ENCODE measurements around the gene MTFP1.
"Not testable (repeated sequence)": the region's sequence is repeated elsewhere in the genome, so short reads cannot be mapped to it uniquely, and the experiment has no call there.

MTFP1 gene

GRCh38 chr22:30445438-30446145, 20.0 kb downstream of the MTFP1 start:
- H3K27ac ChIP-seq, result no peak overlapping the region
- no peak for TF ChIP-seq ZFX (IDR thresholded peaks at IDR 0.05; ENCODE audit: borderline replicate concordance)
- TF ChIP-seq, protein P1, sequence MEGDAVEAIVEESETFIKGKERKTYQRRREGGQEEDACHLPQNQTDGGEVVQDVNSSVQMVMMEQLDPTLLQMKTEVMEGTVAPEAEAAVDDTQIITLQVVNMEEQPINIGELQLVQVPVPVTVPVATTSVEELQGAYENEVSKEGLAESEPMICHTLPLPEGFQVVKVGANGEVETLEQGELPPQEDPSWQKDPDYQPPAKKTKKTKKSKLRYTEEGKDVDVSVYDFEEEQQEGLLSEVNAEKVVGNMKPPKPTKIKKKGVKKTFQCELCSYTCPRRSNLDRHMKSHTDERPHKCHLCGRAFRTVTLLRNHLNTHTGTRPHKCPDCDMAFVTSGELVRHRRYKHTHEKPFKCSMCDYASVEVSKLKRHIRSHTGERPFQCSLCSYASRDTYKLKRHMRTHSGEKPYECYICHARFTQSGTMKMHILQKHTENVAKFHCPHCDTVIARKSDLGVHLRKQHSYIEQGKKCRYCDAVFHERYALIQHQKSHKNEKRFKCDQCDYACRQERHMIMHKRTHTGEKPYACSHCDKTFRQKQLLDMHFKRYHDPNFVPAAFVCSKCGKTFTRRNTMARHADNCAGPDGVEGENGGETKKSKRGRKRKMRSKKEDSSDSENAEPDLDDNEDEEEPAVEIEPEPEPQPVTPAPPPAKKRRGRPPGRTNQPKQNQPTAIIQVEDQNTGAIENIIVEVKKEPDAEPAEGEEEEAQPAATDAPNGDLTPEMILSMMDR (IDR thresholded peaks at IDR 0.05), result peak; percentile 59

DNA sequence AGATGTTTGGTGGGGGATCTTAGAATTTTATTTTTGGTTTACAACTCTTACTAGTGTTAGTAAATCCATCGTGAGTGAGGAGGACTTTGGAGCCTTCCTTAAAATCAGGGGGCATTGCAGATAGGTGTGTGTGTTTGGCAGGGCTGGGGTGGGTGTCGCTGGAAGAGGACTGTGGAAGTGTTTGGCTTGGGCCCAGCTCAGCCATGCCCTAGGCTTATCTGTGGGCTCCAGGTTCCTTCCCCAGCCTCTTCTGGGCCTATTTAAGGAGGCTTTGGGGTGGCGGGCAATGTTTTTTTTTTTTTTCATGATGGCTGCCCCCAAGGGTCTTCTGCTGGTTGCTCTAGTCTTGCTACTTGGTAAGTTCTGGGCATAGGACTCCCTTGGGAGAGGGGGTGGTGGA, 22.1 kb downstream of the MTFP1 start:
- TF ChIP-seq ZFX (IDR thresholded peaks at IDR 0.05; ENCODE audit: borderline replicate concordance), result no peak
- TF ChIP-seq, protein P1 (IDR thresholded peaks at IDR 0.05), result no peak
- H3K27ac ChIP-seq, result no peak overlapping the region

DNA sequence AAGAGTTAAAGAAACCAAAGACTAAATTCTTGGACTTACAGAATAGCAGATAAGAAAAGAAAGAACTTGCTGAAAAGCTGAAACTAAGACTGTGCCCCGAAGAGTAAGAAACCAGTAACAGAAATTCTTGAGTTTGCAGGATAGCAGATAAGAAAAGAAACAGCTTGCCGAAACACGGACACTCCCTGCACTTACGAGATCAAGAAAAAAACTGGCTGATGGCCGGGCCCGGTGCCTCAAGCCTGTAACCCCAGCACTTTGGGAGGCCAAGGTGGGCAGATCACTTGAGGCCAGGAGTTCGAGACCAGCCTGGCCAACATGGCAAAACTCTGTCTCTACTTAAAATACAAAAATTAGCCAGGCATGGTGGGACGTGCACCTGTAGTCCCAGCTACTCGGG, 25.9 kb downstream of the MTFP1 start:
- not testable (repeated sequence) for H3K27ac ChIP-seq

- H3K27ac ChIP-seq, result no peak overlapping the region
- TF ChIP-seq ZFX (IDR thresholded peaks at IDR 0.05; ENCODE audit: borderline replicate concordance), result no peak
- TF ChIP-seq, protein P1 (IDR thresholded peaks at IDR 0.05), result no peak
Observed at GRCh38 chr22:30452861-30453260, 27.3 kb downstream of the MTFP1 start.

GRCh38 chr22:30453731-30454510, 28.4 kb downstream of the MTFP1 start:
- no peak overlapping the region for H3K27ac ChIP-seq
- TF ChIP-seq, protein P1 (IDR thresholded peaks at IDR 0.05), result no peak
- TF ChIP-seq ZFX (IDR thresholded peaks at IDR 0.05; ENCODE audit: borderline replicate concordance), result no peak

DNA sequence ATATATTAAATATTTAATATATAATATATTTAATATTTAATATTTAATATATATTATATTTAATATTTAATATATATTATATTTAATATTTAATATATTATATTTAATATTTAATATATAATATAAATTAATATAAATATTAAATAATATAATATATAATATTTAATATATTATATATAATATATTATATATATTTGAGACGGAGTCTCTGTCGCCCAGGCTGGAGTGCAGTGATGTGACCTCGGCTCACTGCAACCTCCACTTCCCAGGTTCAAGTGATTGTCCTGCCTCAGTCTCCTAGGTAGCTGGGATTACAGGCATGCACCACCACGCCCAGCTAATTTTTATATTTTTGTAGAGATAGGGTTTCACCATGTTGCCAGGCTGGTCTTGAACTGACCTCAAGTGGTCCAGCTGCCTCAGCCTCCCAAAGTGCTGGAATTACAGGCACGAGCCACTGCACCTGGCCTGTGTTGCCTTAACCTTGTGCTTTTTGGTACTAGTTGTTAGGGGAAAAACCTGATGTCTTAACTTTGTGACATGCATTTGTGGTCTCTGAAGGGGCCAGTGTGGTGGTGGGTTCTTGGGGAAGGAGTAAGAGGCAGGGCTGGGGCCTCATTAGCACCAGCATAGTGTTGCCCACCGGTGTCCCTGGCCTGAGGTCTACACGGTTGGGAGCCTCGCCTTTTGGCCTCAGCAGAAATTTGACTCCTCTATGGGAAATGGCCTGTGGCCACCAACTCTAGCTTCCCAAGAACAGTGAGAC, 29.7 kb downstream of the MTFP1 start:
- TF ChIP-seq, protein P1 (IDR thresholded peaks at IDR 0.05), result no peak
- no peak for TF ChIP-seq ZFX (IDR thresholded peaks at IDR 0.05; ENCODE audit: borderline replicate concordance)
- no peak overlapping the region for H3K27ac ChIP-seq

DNA sequence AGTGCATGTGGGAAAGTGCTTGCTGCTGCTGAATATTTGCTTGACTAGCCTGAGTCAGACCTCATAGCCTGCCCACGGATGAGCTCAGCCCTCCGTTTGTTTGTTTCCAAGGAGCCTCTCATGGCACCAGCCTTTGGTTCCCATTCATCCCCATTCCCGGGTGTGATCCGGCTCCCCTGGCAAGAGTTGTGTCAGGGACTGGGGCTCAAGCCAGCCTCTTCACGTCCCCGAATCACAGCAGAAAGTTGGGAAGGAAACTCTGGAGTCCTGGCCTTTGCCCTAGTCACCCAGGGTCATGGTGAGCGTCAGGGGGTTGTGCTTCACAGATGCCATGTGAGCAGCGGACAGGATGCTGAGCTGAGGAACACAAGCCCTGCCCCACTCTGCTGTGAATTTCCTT, 32.4 kb downstream of the MTFP1 start:
- no peak for TF ChIP-seq ZFX (IDR thresholded peaks at IDR 0.05; ENCODE audit: borderline replicate concordance)
- TF ChIP-seq, protein P1 (IDR thresholded peaks at IDR 0.05), result no peak
- H3K27ac ChIP-seq, result no peak overlapping the region

Data from 22Rv1 (cell line).